ENCODE measurements around the gene KRR1. TPM values are rescaled to one million over a fixed set of nuclear protein-coding genes. Genes with fewer than 3 reads are reported as not detected.

KRR1 gene
- total RNA-seq, 6 experiments from 2014 or later = 14.1 to 25.3 (median 20.3) TPM

DNA sequence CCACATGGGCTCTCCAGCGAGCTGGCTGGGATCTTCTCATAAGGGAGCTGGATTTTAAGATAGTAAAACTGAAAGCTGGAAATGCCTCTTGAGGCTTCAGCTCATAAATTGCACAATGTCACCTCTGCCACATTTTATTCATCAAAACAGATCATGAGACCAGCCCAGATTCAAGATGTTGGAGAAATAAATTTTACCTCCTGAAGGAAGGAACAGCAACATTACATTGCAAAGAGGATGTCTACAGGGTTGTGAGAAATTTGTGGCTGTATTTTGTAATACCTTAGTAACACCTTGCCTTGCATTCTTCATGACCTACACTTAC lies 43.1 kb upstream of the KRR1 start:
- Histone ChIP-seq H3K4me1 (no peaks in the 10 kb centered on the region), H3K4me3 (no peak overlapping the region), H3K9me3 (no peaks in the 10 kb centered on the region), H3K27ac (no peak overlapping the region), H3K27me3 (no peaks in the 10 kb centered on the region), H3K36me3 (no peaks in the 10 kb centered on the region)
- DNase-seq (no peak), ATAC-seq (no peak)
- no peak for TF ChIP-seq POLR2A (IDR thresholded peaks at IDR 0.05)
- TF ChIP-seq, protein P1, sequence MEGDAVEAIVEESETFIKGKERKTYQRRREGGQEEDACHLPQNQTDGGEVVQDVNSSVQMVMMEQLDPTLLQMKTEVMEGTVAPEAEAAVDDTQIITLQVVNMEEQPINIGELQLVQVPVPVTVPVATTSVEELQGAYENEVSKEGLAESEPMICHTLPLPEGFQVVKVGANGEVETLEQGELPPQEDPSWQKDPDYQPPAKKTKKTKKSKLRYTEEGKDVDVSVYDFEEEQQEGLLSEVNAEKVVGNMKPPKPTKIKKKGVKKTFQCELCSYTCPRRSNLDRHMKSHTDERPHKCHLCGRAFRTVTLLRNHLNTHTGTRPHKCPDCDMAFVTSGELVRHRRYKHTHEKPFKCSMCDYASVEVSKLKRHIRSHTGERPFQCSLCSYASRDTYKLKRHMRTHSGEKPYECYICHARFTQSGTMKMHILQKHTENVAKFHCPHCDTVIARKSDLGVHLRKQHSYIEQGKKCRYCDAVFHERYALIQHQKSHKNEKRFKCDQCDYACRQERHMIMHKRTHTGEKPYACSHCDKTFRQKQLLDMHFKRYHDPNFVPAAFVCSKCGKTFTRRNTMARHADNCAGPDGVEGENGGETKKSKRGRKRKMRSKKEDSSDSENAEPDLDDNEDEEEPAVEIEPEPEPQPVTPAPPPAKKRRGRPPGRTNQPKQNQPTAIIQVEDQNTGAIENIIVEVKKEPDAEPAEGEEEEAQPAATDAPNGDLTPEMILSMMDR (IDR thresholded peaks at IDR 0.05) = no peak
- intact Hi-C loops (cut with DNase I) = no loop called here
- no CpG with 5 or more reads among the region's 1 CpG for WGBS (ENCODE audit: insufficient coverage, low coverage, low lambda C conversion rate, missing lambda C conversion rate)

DNA sequence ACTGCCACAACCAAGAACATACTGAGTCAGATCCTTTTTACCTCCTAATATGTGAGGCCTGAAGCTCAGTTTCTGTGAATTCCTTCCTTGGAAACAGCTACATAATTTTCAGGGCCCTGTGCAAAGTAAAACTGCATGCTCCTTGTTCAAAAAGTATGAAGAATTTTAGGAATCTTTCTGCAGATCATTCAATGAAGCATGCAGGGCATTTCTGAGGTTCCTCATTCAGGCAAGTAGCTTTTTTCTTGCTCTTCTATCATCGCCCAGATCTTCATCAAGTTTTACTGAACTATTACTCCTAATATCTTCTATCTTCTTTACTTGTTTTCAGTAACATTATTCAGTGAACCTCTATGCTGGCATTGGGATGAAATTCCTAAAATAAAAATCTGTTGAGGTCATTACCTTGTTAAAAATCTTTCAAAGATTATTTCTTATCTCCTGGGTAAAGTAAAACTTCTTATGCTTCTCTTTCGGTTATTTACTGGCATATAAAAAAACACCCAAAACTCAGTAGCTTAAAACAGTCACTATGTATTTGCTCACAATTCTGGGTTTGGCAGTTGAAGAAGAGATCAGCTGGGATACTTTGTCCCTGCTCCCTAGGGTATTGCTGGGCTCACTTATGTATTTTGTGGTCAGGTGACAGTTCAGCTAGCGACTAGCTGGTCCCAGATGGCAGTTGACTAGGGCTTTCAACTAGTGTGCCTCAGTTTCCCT lies 42.6 kb upstream of the KRR1 start:
- Histone ChIP-seq H3K27ac (no peak overlapping the region), H3K9me3 (no peaks in the 10 kb centered on the region), H3K4me1 (no peaks in the 10 kb centered on the region), H3K36me3 (no peaks in the 10 kb centered on the region), H3K4me3 (no peak overlapping the region), H3K27me3 (no peaks in the 10 kb centered on the region)
- ATAC-seq = peak in 3 of 4 donors; percentile 36 to 48 (median 43)
- TF ChIP-seq POLR2A (IDR thresholded peaks at IDR 0.05) = no peak
- TF ChIP-seq, protein P1 (IDR thresholded peaks at IDR 0.05) = no peak
- no peak for DNase-seq
- intact Hi-C loops (cut with DNase I) = no loop called here
- 41% methylated on average over 2 of the region's 3 CpGs for WGBS (ENCODE audit: insufficient coverage, low coverage, low lambda C conversion rate, missing lambda C conversion rate)

DNA sequence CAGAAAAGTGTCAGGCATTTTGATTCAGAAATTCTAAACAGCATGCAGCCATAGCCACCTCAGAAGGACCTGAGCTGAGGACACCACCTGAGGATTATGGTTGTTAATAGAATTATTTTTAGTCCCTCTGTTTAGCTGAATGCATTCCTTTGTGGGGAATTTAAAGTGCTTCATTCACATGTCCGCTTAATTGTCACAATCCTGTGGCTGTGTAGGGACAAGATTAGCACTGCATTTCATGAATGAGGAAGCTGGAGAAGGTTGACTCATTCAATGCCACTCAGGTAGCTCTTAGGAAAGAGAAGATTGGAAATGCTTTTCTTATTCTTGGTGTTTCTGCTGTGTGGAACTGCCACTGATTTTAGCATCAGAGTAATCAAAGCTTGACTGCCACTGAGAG lies 42.0 kb upstream of the KRR1 start:
- ATAC-seq (no peak), DNase-seq (no peak)
- TF ChIP-seq POLR2A (IDR thresholded peaks at IDR 0.05) = no peak
- TF ChIP-seq, protein P1 (IDR thresholded peaks at IDR 0.05) = no peak
- WGBS (ENCODE audit: insufficient coverage, low coverage, low lambda C conversion rate, missing lambda C conversion rate) = 88% methylated on average over 1 of the region's 1 CpG
- H3K27ac ChIP-seq = no peak overlapping the region
- no peaks in the 10 kb centered on the region for H3K9me3 ChIP-seq
- no peaks in the 10 kb centered on the region for H3K36me3 ChIP-seq
- H3K4me1 ChIP-seq = no peaks in the 10 kb centered on the region
- intact Hi-C loops (cut with DNase I) = no loop called here
- H3K27me3 ChIP-seq = no peaks in the 10 kb centered on the region
- H3K4me3 ChIP-seq = no peak overlapping the region

DNA sequence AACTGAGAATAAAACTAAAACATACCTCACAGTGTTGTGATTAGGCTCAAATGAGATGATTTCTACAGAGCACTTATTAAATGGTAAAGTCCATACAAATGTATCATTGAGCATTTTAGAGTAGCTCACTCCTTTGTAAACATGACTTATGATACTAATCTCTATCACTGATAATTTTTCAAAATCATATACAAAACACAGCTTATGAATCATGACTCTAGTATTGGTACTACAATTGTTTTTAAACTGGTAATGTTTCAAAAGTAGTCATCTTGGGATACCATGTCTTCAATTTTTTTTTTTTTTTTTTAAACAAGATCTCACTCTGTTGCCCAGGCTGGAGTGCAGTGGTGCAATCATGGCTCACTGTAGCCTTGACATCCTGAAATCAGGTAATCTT lies 40.1 kb upstream of the KRR1 start:
- TF ChIP-seq POLR2A (IDR thresholded peaks at IDR 0.05) = no peak
- TF ChIP-seq, protein P1 (IDR thresholded peaks at IDR 0.05) = no peak
- H3K4me3 ChIP-seq = no peak overlapping the region
- no peak overlapping the region for H3K27ac ChIP-seq
- DNase-seq (no peak), ATAC-seq (no peak)
- H3K36me3 ChIP-seq = no peaks in the 10 kb centered on the region
- intact Hi-C loops (cut with DNase I) = no loop called here
- H3K27me3 ChIP-seq = no peaks in the 10 kb centered on the region
- no peaks in the 10 kb centered on the region for H3K4me1 ChIP-seq
- H3K9me3 ChIP-seq = no peaks in the 10 kb centered on the region
